Smooth muscle cell (in vitro differentiated cells): ENCODE data around the gene HNF4A. TPM values are rescaled to one million over a fixed set of nuclear protein-coding genes. Genes with fewer than 3 reads are reported as not detected.

Source experiments
- DNase-seq: peaks from one replicate; lab custom pipeline; 2025; ENCODE audit not compliant: unreplicated experiment; lab: John Stamatoyannopoulos, UW
- H2AFZ ChIP-seq: fragments of 200-600 bp; sonication (generic); 2 replicates; pipeline ENCODE4 v1.6.0; 2016; ENCODE audit warnings: antibody characterized with exemption, low read depth, mild to moderate bottlenecking
- H3F3A ChIP-seq: fragments of 200-600 bp; sonication (generic); 2 replicates; pipeline ENCODE4 v1.6.0; 2017; ENCODE audit warnings: antibody characterized with exemption, low read depth
- H3K27ac ChIP-seq: fragments of 200-600 bp; sonication (generic); 2 replicates; pipeline ENCODE4 v1.5.1; 2016; ENCODE audit warnings: low read depth, mild to moderate bottlenecking
- H3K27me3 ChIP-seq: fragments of 200-600 bp; sonication (generic); 2 replicates; pipeline ENCODE4 v1.6.1; 2016; ENCODE audit warnings: low read depth, mild to moderate bottlenecking
- H3K36me3 ChIP-seq: fragments of 200-600 bp; sonication (generic); 2 replicates; pipeline ENCODE4 v1.5.1; 2016; ENCODE audit warnings: low read depth
- H3K4me1 ChIP-seq: fragments of 200-600 bp; sonication (generic); 2 replicates; pipeline ENCODE4 v1.5.1; 2016; ENCODE audit warnings: low read depth
- H3K4me2 ChIP-seq: fragments of 200-600 bp; sonication (generic); 2 replicates; pipeline ENCODE4 v1.6.0; 2016; ENCODE audit warnings: mild to moderate bottlenecking
- H3K4me3 ChIP-seq: fragments of 200-600 bp; sonication (generic); 2 replicates; pipeline ENCODE4 v1.5.1; 2016; ENCODE audit warnings: mild to moderate bottlenecking
- H3K79me2 ChIP-seq: fragments of 200-600 bp; sonication (generic); 2 replicates; pipeline ENCODE4 v1.6.0; 2016; ENCODE audit warnings: low read depth, mild to moderate bottlenecking
- H3K9ac ChIP-seq: fragments of 200-600 bp; sonication (generic); 2 replicates; pipeline ENCODE4 v1.6.0; 2016; ENCODE audit warnings: low read depth
- H3K9me3 ChIP-seq: fragments of 200-600 bp; sonication (generic); replicated peaks from 2 replicates; pipeline ENCODE4 v1.5.1; 2016; ENCODE audit warnings: low read depth
- H4K20me1 ChIP-seq: fragments of 200-600 bp; sonication (generic); 2 replicates; pipeline ENCODE4 v1.6.0; 2016; ENCODE audit warnings: low read depth
- WGBS: methylation state at CpG from one replicate; pipeline ENCODE4 v1.1.7; 2016; ENCODE audit warnings: low lambda C conversion rate; 5-methylcytosine and 5-hydroxymethylcytosine counted together
- polyA plus RNA-seq: library from polyadenylated mRNA; unstranded; fragments of >200 nt; fragmentation: Nextera tagmentation; extraction: Ambion mirVana; gene quantifications from 2 replicates; pipeline ENCODE4 v1.2.1, GENCODE V29; 2016
- total RNA-seq: library from RNA; depleted of rRNA; stranded (reverse); fragments of >200 nt; gene quantifications from 2 replicates; pipeline ENCODE4 v1.2.3, GENCODE V29; 2014
- TF ChIP-seq, protein P1 (sequence below): fragments of 200-600 bp; sonication (generic); IDR thresholded peaks from 2 replicates; pipeline ENCODE4 v1.5.1; 2017; ENCODE audit warnings: borderline replicate concordance, mild to moderate bottlenecking, antibody characterized with exemption; ENCODE audit not compliant: insufficient read depth, poor library complexity, severe bottlenecking

The HNF4A gene
- total and polyA plus RNA-seq, 2 experiments from 2014 or later, result not detected

DNA sequence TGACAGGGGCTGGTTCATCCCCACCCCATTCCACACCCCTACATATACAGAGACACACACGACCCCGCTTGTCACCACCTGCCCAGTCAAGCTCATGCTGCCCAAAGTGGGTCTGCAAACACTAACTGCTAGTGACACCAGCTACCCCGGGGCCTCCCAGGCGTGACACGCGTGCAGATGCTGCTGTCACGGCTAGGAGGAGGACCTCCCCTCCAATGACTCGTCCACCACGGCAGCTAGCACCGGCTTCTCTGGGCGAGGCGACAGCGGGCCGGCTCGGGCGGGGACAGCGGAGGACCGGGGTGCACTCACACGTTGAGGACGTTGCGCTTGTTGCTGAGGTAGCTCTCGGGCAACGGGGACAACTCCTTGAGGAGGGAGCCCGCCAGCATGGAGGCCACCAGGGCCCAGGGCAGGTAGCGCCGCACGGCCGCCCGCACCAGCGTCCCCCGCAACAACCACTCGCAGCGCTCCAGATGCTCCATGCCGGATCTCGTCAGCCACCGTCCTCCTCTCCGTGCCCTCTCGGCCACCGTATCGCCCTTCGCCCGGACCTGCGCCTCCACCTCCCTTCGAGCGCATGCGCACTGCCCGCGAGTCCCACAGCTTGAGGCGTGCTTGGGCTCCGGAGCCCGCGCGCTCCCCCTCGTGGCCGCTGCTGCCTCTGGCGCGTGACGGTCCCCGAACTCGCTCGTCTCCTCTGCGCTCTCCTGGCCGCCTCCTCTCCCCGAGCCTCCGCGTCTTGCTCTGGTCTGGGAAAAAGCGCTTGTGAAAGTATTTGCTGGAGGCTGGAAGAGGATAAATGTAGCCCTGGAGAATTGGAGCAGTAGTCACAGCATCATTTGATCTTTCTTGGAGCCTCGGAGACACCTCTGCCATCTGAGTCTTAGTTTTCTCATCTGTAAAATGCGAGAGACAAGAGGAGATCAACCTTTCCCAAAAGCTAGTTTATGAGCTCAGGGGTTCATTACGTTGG lies 44.5 kb upstream of the HNF4A start, which contains the start of gene FITM2:
FITM2 (minus strand) TSS at position 539 of the 976 bp plus-strand sequence; CDS start at position 485, 54 bp downstream.
- peak within 1 kb of the TSS; percentile 97 for H2AFZ ChIP-seq
- peak; percentile 92 for DNase-seq
- peak within 1 kb of the TSS; percentile 58 for H3K9ac ChIP-seq
- peaks cover 8% of the 10 kb centered on the region for H3K4me1 ChIP-seq
- H3K9me3 ChIP-seq, result no peaks in the 10 kb centered on the region
- peak within 1 kb of the TSS; percentile 85 for H3K4me2 ChIP-seq
- peaks cover 5% of the 10 kb centered on the region for H3K79me2 ChIP-seq
- 3% methylated on average over 58 of the region's 70 CpGs for WGBS
- H3K27ac ChIP-seq, result peak within 1 kb of the TSS; percentile 17
- H3K36me3 ChIP-seq, result no peaks in the 10 kb centered on the region
- no peaks in the 10 kb centered on the region for H4K20me1 ChIP-seq
- H3K27me3 ChIP-seq, result no peaks in the 10 kb centered on the region
- no peaks in the 10 kb centered on the region for H3F3A ChIP-seq
- TF ChIP-seq, protein P1, sequence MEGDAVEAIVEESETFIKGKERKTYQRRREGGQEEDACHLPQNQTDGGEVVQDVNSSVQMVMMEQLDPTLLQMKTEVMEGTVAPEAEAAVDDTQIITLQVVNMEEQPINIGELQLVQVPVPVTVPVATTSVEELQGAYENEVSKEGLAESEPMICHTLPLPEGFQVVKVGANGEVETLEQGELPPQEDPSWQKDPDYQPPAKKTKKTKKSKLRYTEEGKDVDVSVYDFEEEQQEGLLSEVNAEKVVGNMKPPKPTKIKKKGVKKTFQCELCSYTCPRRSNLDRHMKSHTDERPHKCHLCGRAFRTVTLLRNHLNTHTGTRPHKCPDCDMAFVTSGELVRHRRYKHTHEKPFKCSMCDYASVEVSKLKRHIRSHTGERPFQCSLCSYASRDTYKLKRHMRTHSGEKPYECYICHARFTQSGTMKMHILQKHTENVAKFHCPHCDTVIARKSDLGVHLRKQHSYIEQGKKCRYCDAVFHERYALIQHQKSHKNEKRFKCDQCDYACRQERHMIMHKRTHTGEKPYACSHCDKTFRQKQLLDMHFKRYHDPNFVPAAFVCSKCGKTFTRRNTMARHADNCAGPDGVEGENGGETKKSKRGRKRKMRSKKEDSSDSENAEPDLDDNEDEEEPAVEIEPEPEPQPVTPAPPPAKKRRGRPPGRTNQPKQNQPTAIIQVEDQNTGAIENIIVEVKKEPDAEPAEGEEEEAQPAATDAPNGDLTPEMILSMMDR, result peak; percentile 94
- peak within 1 kb of the TSS; percentile 70 for H3K4me3 ChIP-seq

GRCh38 chr20:44314870-44315269 lies 40.6 kb upstream of the HNF4A start:
- Histone ChIP-seq H3K27ac (no peak overlapping the region), H2AFZ (no peak overlapping the region), H3K27me3 (no peaks in the 10 kb centered on the region), H3K79me2 (no peaks in the 10 kb centered on the region), H3K4me2 (no peak overlapping the region), H3K9ac (no peak overlapping the region), H3K36me3 (no peaks in the 10 kb centered on the region), H3F3A (no peaks in the 10 kb centered on the region), H4K20me1 (no peaks in the 10 kb centered on the region), H3K4me3 (no peak overlapping the region), H3K4me1 (peaks cover 5% of the 10 kb centered on the region), H3K9me3 (no peaks in the 10 kb centered on the region)
- TF ChIP-seq, protein P1, result no peak
- no peak for DNase-seq

GRCh38 chr20:44319839-44320422 lies 35.6 kb upstream of the HNF4A start:
- Histone ChIP-seq H4K20me1 (no peaks in the 10 kb centered on the region), H3K9me3 (no peaks in the 10 kb centered on the region), H3K36me3 (no peaks in the 10 kb centered on the region), H3F3A (no peaks in the 10 kb centered on the region), H3K79me2 (no peaks in the 10 kb centered on the region), H2AFZ (no peak overlapping the region), H3K4me2 (no peak overlapping the region), H3K27ac (no peak overlapping the region), H3K4me1 (no peaks in the 10 kb centered on the region), H3K4me3 (no peak overlapping the region), H3K9ac (no peak overlapping the region), H3K27me3 (no peaks in the 10 kb centered on the region)
- TF ChIP-seq, protein P1, result no peak
- DNase-seq, result no peak
- 100% methylated on average over 2 of the region's 2 CpGs for WGBS
